Measurements from ENCODE around the gene PAX2.

Gene PAX2

DNA sequence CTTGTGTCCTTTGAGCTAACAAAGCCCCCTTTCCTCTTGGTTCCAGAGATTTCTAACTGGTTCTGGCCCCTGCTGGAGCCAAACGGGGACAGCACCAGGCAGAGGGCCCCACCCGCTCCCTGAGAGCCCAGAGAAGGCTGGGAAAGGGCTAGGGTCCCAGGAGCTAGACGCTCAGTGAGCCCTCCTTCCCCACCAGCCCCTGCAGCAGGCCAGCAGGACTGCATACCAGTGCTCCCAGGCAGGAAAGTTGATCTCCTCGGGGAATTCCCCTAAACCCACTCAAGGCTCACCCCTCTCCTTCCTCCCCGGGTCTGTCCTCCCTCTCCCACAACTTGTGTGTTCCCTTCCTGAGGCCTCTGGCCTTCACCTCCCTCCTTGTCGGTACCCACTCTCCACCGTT lies 47.7 kb downstream of the PAX2 start:
- no peak for ATAC-seq

DNA sequence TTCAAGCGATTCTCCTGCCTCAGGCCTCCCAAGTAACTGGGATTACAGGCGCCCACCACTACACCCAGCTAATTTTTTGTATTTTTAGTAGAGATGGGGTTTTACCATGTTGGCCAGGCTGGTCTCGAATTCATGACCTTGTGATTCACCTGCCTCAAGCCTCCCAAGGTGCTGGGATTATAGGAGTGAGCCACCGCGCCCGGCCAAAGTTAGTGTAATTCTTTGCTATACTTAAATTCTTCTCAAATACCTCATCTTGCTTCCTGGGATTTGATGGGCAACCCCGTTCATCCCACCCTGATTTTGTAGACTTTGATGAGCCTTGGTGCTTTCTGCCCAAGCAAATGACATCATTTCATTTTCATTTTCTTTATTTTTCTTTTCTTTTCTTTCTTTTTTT lies 54.5 kb downstream of the PAX2 start:
- ATAC-seq = no peak

DNA sequence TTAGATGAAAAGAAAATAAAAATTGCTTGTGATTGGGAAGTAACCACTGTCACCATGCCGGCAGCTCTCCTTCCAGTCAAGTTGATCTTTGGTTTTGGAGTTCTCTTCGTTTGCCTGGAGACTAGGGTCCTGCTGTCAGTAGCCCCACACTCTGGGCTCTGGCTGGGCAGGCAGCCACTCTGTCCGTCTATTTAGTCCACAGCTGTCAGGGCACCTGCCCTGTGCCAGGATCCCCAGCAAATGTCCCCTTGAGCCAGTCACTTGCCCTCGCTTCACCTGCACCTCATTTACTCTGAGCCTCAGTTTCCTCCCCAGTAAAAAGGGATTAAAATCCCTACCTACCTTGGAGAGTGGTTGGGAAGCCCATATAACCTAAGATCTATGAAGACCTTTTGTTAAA lies 55.5 kb downstream of the PAX2 start:
- ATAC-seq = no peak

DNA sequence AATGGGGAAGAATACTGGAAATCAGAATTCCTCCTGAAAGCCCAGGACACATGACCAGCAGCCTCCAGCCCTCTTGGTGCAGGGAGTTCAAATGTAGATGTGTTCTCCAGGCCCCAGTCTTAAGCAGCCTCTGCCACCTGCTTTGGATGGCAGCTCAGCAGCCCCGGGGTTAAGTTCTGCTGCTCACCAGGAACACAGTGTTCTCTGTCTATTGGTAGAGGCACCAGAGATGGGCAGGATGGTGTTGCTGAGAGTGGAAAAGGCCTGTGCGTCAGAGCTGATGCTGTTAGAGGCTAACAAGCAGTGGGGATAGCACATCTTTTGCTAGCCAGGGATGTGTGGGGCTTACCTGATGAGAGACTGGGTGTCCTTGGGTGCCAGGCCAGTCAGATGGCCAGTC lies 56.8 kb downstream of the PAX2 start:
- ATAC-seq = no peak

DNA sequence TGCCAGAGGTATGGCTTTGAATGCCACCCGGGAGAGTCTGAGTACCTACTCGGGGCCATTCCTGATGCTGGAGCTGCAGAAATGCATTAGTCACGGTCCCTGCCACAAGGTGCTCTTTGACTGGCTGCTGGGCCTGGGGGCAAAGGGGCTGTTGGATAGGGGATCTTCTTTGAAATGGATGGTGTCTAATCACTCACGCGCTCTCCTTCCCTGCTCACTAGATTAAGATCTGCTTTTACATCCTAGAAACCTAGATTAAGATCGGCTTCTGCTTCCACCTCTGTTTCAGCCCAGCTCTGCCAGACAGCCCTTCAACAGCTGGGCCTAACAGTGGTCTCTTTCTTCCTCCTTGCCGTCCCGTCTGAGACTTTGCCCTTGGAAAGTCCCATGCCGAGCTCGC lies 57.2 kb downstream of the PAX2 start:
- ATAC-seq = no peak

DNA sequence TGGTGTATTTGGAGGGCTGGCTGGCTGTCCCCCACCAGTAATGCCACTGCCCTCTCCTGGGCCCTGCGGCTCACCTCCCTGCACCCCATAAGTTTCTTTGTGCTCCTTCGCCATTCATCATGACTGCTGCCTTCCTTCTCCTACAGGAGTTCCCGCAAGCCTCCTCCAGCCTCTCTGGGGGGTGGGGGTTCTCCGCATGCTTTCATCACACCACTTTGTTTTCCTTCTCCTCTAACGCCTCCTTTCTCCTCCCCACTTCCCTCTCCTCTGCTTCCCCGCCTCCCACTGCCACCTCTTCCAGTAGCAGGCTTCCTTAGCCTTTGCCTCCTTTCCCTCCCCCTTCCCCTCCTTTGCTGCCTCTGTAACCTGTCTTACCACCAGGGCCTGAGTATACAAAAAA lies 58.1 kb downstream of the PAX2 start:
- ATAC-seq = no peak

DNA sequence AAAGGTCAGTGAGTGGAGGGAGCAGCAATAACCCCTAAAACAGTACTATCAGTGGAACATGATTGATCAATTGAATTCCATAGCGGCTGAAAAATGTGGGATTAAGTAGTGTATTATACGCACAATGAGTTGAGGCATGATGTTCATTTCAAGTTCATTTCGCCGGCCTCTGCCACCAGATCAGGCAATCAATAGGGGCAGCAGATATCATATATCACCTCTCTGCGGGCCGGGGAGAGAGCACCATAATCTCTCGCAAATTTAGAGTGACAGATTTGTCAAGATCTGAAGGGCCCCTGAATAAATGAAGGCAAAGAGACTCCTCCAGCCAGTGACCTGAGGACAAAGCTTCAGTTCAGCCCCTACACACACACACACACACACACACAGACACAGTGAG lies 58.5 kb downstream of the PAX2 start:
- ATAC-seq = no peak

DNA sequence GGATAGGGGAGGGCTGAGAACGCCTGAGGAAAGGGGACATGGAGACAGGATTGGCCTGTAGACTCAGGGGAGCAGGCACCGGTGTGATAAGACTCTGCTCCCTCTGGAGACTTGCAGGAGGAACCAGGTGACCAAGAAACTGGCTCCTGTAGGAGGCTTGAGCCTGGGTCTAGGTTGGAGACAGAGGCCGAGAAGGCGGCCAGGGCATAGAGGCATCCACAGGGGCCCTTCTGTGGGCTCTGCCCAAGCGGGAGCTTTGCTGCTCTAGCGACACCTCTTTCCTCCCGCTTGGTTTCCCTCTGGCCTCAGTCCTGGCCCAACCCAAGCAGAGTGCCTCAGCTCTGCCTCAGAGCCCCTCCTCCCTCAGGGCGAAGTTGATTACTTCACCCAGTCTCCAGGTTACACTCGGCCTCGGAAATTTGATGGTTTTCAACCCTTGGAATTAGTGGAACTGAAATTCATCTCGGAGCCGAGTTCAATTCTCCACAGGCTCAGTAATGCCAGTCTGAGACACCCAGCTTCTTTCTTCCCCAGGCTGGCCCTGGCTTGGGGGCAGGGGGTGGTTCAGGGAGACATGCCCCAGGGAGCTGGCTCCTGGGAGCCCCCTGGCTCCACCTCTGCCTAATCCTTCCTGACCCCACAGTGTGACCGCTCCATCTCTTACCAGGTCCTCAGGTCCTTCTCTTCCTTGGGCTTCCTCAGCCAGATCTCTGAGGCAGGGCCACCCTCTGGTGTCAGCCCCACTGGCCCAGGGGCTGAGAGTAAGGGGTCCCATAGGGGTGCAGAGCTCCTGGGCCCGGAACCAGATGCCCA lies 60.4 kb downstream of the PAX2 start:
- ATAC-seq = no peak

DNA sequence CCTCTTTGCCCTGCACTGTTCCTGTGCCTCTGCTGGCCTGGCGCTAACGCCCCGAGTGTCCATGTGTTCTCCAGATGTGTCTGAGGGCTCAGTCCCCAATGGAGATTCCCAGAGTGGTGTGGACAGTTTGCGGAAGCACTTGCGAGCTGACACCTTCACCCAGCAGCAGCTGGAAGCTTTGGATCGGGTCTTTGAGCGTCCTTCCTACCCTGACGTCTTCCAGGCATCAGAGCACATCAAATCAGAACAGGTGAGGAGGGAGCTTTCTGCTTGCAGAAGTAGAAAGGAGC lies 60.9 kb downstream of the PAX2 start:
- no peak for ATAC-seq

DNA sequence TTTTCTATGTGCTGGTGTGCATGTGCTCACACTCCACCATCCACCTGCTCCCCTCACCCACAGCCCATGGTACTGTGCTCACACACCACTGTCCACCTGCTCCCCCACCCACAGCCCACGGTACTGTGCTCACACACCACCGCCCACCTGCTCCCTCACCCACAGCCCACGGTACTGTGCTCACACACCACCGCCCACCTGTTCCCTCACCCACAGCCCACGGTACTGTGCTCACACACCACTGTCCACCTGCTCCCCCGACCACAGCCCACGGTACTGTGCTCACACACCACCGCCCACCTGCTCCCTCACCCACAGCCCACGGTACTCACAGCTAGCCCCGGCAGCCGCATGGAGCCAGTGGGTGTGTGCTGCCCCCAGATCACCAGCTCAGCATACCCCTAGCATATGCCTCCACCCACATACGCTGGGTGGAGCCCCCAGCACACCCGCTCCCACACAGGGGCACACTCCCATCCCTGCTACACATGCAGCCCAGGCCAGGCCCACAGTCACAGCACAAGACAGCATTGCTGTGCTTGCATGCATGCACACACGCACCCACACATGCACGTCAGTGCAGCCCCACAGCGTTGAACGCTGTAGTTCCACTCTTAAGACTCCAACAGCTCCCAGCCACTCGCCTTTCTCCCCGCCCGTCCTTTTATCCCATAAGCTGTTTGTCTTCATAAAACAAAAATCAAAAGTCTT lies 62.0 kb downstream of the PAX2 start:
- ATAC-seq = no peak

DNA sequence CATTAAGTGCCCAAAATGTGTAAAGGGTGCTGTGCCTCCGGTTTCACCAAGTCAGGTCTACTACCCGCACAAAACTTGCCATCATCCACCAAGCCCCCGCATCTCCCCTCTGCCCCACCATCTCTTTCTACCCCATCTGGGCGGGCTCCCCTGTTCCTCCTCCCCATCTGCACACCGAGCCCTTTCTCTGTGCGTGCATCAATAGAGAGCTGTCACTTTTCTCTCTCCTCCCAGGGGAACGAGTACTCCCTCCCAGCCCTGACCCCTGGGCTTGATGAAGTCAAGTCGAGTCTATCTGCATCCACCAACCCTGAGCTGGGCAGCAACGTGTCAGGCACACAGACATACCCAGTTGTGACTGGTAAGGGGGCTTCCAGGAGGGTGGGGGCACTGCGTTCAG lies 63.5 kb downstream of the PAX2 start:
- no peak for ATAC-seq

DNA sequence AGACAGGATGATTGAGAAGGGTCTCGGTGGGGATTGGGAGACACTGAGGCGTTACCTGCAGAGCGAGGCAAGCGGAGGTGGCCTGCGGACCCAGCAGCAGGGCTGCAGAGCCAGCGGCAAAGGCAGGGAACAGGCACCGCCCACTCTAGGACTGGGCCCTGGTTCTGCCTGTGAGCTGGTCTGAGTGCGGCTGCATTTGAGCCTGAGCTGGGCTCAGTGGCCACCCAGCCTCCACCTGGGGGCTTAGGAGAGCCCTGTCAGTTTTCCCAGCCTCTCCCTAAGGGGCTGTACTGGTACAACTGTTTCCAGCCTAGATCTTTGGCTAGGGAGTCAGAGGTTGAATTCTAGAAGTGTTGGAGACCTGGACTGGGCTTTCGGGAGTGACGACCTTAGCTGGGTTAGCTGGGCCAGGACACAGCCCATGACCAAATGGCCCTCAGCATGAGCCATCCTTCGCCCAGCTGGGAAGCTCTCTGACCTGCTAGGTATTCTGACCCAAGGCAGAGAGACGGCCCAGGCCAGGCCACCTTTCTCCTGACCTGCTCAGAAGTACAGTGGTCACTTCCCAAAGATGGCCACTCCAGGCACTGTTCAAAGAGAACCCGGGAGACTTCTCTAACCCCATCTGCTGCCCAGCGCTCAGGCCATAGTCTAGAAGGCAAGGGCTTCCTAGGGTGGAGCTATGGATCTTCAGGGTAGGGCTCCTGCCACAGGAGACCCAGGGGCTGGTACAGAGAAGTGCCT lies 64.9 kb downstream of the PAX2 start:
- no peak for ATAC-seq

DNA sequence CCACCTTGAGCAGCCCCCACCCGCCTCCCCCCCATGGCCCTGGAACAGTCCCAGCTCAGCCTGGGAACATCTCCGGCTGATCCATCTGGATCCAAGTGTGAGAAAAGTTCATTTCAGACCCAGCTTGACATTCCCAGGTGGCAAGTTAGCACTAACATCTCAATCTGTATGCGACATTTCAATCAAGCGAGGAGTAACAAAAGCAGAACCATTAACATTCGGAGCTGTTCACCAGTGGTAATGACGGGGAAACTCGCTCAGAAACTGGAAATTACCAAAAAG lies 65.4 kb downstream of the PAX2 start:
- no peak for ATAC-seq

DNA sequence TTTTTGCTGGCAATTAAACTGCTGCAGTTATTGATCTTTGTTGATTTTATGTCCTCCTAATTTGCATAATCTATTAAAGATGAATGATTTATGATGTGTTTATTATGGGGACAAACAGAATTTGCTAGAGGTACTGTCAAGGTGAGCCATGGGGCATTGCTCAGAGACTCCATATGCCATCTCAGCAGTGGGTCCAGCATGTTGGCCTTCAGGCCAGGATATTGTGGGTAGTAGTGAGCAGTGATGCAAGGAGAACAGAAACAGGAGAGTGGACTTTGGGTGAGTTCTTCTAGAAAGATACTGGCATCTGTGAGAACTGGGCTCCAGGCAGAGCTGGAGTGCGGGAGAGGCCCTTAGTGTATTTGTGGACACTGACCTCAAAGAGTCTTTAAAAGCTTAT lies 65.9 kb downstream of the PAX2 start:
- ATAC-seq = no peak

DNA sequence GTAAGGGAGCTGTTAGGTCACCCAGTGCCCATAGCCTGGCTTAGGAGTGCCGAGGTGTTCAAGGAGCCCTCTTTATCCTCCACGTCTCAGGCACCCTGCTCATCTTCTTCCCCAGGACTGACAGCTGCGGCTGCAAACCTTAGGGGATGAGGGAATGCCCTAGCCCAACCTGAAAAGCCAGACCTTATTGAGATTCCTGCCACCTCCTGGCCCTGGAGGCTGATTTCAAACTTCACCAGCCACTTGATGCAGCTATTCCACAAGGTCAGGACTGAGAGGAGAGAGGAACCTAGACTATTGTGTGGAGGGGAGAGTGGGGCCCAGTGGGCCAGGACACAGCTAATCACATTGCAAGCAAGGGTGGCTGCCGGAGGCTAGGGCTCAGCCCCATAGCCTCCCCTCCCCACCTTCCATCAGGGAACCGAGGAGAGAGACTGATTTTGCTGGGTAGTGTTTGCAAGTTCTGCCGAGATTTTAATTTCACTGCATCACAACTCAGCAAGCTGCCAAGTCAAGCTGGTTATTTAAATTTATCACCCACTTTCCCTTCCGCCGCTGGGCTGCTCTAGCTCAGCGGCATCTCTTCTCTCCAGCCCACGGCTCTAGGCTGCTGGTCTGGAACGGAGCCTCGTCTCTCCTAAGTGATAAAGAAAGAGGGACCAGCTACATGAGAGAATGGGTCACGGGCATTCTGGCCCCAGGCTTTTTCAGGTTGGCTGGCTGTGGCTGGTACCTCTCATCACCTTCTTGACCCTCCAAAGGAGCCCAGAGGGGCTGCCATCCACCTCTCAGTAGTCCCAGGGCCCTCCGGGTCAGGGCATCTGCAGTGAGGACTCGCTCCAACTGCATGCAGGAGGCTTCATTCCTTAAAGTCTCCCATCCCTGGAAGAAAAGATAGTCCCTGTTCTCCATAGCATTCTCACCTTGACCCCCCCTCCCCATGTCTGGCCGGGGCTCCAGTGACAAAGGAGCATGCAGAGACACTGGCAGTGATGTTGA lies 66.7 kb downstream of the PAX2 start:
- no peak for ATAC-seq

DNA sequence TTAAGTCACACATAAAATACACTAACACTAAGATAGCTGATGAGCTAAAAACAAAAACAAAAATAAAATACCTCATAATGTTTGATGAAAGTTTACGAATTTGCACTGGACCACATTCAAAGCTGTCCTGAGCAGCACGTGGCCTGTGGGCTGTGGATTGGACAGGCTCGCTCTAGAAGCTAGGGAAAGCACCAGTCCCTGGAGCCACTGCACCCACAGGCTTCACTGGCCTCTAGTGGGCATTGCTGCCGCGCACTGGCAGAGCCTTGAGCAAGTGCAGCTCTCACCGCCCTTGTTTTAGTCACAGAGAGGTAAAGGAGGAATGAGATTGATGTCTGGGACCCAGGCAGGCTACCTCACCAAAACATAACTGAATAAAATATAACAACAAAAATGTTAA lies 67.6 kb downstream of the PAX2 start:
- ATAC-seq = no peak

DNA sequence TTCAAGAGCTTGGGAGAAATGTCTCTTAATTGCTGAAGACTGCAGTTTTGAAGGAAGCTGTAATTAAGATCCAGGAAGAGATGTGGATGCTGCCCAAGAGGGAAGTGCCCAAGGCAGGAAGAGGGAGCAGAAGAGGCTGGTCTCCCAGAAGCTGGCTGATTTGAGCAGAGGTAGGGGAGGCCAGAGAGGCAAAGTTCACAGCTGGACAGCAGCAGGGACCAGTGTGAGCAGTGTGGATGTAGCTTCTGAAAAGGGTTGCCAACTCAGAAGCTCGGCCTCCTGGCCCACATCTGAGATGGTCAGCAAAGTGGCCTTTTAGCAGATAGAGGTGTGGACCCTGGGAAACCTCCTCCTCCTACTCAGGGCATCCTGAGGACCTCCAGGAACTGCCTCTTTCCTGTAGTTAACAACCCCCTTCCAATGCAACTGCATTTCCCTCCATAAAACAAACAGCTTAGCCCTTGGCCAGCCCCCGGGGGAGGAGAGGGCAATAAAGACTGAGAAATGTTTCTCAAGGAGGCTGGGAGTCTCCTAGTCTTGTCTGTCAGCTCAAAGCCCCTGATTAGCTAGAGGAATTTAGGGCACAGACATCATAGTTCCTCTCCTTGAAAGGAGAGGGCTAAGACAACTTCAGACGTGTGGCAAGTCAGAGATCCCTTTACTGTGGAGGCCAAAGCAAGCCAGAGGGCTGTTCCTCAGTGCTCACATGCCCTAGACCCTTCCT lies 69.5 kb downstream of the PAX2 start:
- no peak for ATAC-seq

DNA sequence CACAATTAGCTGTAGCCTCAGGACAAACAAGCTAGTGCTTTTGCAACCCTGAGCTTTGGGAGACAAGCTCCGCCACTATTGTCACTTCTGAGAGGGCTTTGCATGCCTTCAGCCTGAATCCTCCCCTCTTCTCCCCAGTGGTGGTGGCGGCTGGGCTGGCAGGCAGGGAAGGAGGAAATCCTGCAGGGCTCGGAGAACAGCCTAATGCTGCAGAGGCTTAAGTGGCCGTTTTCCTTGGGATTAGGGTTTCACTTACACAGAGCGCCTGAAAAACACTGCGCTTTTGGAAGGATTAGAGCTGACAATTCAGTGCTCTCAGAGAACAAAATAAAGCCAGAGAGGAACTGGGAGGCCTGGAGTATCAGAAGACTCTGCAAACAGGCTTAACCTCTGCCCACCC lies 71.3 kb downstream of the PAX2 start:
- ATAC-seq = no peak

DNA sequence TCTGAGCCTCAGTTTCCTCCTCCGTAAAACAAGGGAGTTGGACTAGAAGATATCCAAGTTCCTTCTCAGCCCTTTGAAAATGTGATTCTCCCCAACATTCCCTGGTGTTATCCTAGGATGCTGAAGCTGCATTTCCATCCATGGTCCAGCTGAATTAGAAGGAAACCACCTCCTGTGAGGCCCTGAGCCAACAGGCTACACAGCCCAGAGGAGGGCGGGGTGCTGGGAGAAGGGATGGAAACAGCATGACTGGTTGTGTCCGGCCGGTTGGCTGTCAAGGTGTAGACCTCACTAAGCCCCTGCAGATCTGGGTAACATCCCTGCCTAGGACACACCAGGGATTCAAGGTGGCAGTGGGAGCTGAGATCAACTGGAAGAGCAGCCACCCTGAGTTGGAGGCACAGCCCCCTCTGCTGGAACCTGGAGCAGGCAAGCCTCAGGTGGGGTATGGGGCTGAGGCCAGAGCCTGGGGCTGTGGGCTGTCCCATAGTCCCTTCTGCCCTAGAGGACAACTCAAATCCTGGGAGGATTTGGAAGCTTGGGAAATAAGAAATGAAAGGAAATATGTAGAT lies 72.0 kb downstream of the PAX2 start:
- no peak for ATAC-seq

DNA sequence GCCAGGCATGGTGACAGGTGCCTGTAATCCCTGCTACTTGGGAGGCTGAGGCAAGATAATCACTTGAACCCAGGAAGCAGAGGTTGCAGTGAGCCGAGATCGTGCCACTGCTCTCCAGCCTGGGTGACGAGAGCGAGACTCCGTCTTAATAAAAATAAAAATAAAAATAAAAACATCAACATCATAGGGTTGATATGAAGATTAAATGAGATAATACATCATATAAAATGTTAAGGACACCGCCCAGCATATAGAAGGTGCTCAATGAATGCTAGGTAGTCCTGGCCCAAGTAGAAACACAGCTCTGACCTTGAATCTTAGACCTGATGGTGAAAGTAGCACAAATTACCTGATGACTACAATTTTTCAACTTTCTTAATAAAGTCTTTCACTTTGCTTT lies 74.0 kb downstream of the PAX2 start:
- no peak for ATAC-seq

DNA sequence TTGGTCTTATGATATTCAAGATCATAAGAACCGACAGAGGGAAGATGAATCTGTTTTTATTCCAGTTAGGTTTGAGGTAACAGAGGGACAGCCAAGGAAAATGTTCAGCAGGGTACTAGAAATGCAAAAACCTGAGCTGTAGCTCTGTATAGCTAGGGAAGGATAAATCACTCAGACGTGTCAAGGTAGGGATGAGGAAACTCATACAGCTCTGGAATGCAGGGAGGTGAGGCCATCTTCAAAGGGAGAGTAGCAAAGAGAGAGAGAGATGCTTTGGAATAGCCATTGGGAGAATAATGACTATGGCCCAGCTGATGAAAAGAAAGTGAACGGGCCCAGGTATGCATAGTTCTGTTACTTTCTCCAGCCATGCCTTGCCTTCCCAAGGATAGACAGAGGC lies 77.8 kb downstream of the PAX2 start:
- no peak for ATAC-seq

DNA sequence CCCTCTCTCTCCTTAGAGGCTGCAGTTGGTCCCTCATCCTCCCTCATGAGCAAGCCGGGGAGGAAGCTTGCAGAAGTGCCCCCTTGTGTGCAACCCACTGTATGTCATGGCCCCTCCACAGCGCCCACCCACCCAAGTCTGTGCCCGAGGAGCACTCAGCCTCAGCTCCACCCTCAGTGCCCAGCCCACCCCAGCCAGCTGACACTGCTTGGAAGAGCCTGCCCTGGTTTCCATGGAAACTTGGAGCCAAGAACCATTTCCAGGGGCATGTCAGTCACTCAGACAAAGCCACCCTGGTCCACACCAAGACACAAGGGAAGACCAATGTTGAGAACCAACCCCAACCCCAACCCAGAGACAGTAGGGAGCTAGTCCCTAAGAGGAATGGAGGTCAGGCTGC lies 79.5 kb downstream of the PAX2 start:
- ATAC-seq = no peak

Data from activated CD4-positive, CD25-positive, alpha-beta regulatory T cell treated with anti-CD3 and anti-CD28 coated beads, Interleukin-2, amount 50 U/mL, for 24 hours (primary cell).